Skeletal muscle tissue (tissue), 4 donors: Measurements from ENCODE around the gene OR1L4. TPM values are rescaled to one million over a fixed set of nuclear protein-coding genes. Genes with fewer than 3 reads are reported as not detected.

Experiments
- H3K27ac ChIP-seq: one replicate; pipeline ENCODE4 v1.7.0; 2013; ENCODE audit warnings: mild to moderate bottlenecking, low read depth, low read length, inconsistent platforms
- H3K27me3 ChIP-seq, 3 donors: one replicate each; pipeline ENCODE4 v1.7.0; 2013; ENCODE audit warnings: low read length in 3 of 3; ENCODE audit not compliant: control insufficient read depth in 3 of 3, insufficient read depth in 3 of 3
- H3K36me3 ChIP-seq, 3 donors: one replicate each; pipeline ENCODE4 v1.7.0; 2013; ENCODE audit warnings: low read length in 3 of 3; ENCODE audit not compliant: control insufficient read depth in 3 of 3, insufficient read depth in 3 of 3
- H3K4me1 ChIP-seq, 3 donors: one replicate each; pipeline ENCODE4 v1.7.0; 2013; ENCODE audit warnings: low read length in 3 of 3, mild to moderate bottlenecking in 3 of 3; ENCODE audit not compliant: control insufficient read depth in 3 of 3, insufficient read depth in 3 of 3
- H3K4me3 ChIP-seq, 3 donors: one replicate each; pipeline ENCODE4 v1.7.0; 2013; ENCODE audit warnings: low read length in 3 of 3
- H3K9ac ChIP-seq, 3 donors: one replicate each; pipeline ENCODE4 v1.7.0; 2013; ENCODE audit warnings: low read length in 3 of 3, mild to moderate bottlenecking in 3 of 3, moderate library complexity in 2 of 3, low read depth in 1 of 3
- H3K9me3 ChIP-seq, 3 donors: one replicate each; pipeline ENCODE4 v1.7.0; 2013; ENCODE audit warnings: low read length in 3 of 3; ENCODE audit not compliant: control insufficient read depth in 3 of 3
- total RNA-seq: library from RNA; depleted of rRNA; stranded (reverse); fragments of >200 nt; gene quantifications from one replicate; pipeline ENCODE4 v1.2.3, GENCODE V29; 2014
- donor health status: Osteomylitis.

OR1L4 gene, protein sequence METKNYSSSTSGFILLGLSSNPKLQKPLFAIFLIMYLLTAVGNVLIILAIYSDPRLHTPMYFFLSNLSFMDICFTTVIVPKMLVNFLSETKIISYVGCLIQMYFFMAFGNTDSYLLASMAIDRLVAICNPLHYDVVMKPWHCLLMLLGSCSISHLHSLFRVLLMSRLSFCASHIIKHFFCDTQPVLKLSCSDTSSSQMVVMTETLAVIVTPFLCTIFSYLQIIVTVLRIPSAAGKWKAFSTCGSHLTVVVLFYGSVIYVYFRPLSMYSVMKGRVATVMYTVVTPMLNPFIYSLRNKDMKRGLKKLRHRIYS
- not detected for total RNA-seq

DNA sequence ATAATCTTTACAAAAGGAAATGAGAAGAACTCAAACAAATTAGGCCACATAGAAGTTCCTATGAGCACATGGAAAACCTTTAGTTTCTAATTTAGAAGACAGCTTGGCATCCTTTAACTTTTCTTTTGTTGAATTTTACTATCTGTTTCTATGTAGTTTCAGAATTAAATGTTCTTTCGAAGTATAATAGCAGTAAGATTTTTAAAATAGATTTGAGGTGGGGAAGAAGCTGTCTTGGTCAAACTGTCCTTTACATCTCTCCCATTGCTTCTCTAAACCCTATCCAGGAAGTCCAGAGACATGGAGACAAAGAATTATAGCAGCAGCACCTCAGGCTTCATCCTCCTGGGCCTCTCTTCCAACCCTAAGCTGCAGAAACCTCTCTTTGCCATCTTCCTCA lies at the start of gene OR1L4:
Gene OR1L4 (plus strand): TSS at position 301 of the 400 bp plus-strand sequence. CDS start 0 bp downstream, at position 301.
- Histone ChIP-seq H3K27me3 (no peaks in the 10 kb centered on the region), H3K9ac (no peak within 1 kb of the TSS), H3K4me1 (no peaks in the 10 kb centered on the region)

DNA sequence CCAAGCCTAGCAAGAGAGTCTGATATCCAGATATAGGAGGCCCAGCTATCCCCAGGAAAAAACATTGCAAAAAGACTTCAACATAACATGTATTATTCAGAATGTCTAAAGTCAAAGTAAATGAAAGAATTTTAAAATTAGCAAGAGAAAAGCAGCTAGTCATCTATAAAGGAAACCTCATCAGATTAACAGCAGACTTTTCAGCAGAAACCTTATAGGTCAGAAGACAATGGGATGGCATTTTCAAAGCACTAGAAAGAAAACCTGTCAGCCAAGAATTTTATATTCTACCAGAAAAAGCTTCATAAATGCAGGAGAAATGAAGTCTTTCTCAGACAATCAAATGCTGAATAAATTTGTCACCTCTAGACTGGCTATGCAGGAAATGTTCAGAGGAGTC lies 38.9 kb upstream of the OR1L4 start:
- H3K4me1 ChIP-seq: no peaks in the 10 kb centered on the region
- H3K9ac ChIP-seq: no peak overlapping the region
- H3K27ac ChIP-seq: no peak overlapping the region
- no peak overlapping the region for H3K4me3 ChIP-seq
- peaks cover 0 to 4% (median 2%) of the 10 kb centered on the region in 3 donors for H3K9me3 ChIP-seq
- no peaks in the 10 kb centered on the region for H3K27me3 ChIP-seq
- H3K36me3 ChIP-seq: no peaks in the 10 kb centered on the region

More for the DNA sequence above, at the start of gene OR1L4:
- Histone ChIP-seq H3K36me3 (no peaks in the 10 kb centered on the region), H3K27ac (no peak within 1 kb of the TSS), H3K9me3 (peaks cover 13 to 17% (median 14%) of the 10 kb centered on the region in 3 donors), H3K4me3 (no peak within 1 kb of the TSS)

DNA sequence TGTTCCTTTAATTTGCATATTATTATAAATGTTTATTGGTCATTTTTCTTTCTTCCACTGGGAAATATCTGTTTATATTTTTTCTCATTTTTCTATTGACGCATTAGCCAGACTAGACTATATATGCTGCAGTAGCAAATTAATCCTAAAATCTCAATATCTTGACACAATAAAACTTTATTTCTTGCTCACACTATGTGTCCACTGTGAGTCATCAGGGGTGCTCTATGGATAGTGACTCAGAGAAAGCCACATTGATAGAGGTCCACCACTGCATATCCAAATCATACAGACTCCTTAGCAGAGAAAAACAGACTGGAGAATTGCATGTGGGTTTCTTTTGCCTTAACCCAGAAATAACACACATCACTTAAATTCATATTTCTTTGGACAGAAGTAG lies 28.1 kb upstream of the OR1L4 start:
- H3K4me3 ChIP-seq: no peak overlapping the region
- H3K27ac ChIP-seq: no peak overlapping the region
- no peak overlapping the region for H3K9ac ChIP-seq
- no peaks in the 10 kb centered on the region for H3K4me1 ChIP-seq
- H3K9me3 ChIP-seq: peaks cover 0 to 4% (median 2%) of the 10 kb centered on the region in 3 donors
- H3K36me3 ChIP-seq: no peaks in the 10 kb centered on the region
- H3K27me3 ChIP-seq: no peaks in the 10 kb centered on the region

DNA sequence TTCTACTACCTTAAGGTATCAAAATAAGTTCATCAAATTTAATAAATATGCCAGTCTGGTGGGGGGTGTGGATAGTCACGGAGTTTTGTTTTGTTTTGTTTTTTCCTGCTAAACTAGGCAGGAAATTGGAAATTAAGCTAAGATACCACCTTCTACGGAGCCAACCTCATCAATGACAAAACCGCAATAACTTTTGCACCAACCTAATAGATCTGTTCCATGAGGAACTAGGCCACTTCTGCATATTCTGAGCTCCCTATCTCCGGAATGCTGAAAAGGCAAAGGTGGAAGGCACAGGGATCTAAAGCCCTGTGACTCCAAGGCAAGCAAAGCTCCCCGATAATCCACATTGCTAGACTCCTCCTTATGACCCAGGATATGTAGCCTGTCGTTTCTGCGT lies 5.8 kb upstream of the OR1L4 start:
- Histone ChIP-seq H3K9me3 (peaks cover 0 to 6% (median 2%) of the 10 kb centered on the region in 3 donors), H3K4me3 (no peak overlapping the region), H3K36me3 (no peaks in the 10 kb centered on the region), H3K4me1 (no peaks in the 10 kb centered on the region), H3K9ac (no peak overlapping the region), H3K27me3 (no peaks in the 10 kb centered on the region), H3K27ac (no peak overlapping the region)

DNA sequence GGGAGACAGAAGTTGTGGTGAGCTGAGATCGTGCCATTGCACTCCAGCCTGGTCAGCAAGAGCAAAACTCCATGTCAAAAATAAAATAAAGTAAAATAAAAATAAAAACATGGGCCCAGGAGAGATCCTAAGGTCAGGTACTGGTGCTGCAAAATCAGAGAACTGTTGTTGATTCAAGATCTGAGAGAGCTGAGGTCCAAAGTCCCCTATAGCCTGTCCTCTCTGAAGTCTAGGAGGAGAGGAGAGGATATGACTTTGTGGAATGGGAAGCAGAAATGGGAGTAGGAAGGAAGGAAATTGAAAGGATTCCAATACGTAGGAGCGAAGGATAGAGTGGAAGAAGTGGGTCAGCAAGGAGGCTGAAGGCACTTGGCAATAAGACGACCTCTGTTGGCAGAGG lies 4.6 kb upstream of the OR1L4 start:
- Histone ChIP-seq H3K27me3 (no peaks in the 10 kb centered on the region), H3K9me3 (peaks cover 0 to 6% (median 6%) of the 10 kb centered on the region in 3 donors), H3K4me1 (no peaks in the 10 kb centered on the region), H3K9ac (no peak overlapping the region), H3K4me3 (no peak overlapping the region), H3K36me3 (no peaks in the 10 kb centered on the region), H3K27ac (no peak overlapping the region)

DNA sequence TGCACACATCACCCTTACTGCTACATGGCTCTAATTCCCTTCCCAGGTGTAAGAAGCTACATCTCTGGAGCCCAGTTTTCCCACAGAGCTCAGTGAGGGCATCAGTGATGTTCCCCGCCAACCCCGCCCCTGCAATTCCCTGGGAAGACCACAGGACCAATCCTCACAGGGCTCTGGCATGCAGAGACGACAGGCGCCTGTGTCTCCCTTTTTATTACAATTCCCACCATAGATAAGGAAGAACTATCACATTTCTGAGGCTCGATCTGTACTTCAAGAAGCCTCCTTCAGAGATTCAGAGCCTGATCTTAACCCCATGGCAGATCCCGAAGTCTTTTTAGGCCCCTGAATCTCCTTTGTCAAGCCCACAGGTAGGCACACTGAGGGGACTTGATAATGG lies 18.2 kb downstream of the OR1L4 start, which contains the start of gene OR1L6:
Gene OR1L6 (plus strand): TSS at position 301 of the 400 bp plus-strand sequence. CDS start 7,545 bp downstream, outside the sequence.
- Histone ChIP-seq H3K9ac (no peak within 1 kb of the TSS), H3K27ac (no peak within 1 kb of the TSS), H3K27me3 (no peaks in the 10 kb centered on the region), H3K4me3 (no peak within 1 kb of the TSS), H3K4me1 (no peaks in the 10 kb centered on the region), H3K36me3 (no peaks in the 10 kb centered on the region), H3K9me3 (peaks cover 3% of the 10 kb centered on the region in 3 donors)

DNA sequence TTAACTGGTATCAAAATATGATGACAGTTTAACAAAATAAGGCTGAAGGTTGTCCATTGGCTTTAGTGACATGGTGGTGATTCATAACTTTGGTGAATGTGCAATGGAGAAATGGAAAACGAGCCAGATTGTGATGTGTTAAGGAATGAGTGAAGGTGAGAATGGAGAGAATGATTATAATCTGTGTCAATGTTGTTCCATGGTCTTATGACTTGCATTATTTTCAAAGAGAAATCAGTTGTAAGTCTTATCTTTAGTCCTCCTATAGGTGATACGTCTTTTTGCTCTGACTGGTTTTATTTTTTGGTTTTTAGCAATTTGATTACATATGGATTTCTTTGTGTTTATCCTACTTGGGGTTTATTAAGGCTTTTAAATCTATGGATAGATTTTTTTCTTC lies 31.0 kb downstream of the OR1L4 start:
- Histone ChIP-seq H3K4me1 (no peaks in the 10 kb centered on the region), H3K36me3 (peaks cover 0 to 2% (median 0%) of the 10 kb centered on the region in 3 donors), H3K4me3 (no peak overlapping the region), H3K27me3 (no peaks in the 10 kb centered on the region), H3K9ac (no peak overlapping the region), H3K9me3 (no peaks in the 10 kb centered on the region), H3K27ac (no peak overlapping the region)

DNA sequence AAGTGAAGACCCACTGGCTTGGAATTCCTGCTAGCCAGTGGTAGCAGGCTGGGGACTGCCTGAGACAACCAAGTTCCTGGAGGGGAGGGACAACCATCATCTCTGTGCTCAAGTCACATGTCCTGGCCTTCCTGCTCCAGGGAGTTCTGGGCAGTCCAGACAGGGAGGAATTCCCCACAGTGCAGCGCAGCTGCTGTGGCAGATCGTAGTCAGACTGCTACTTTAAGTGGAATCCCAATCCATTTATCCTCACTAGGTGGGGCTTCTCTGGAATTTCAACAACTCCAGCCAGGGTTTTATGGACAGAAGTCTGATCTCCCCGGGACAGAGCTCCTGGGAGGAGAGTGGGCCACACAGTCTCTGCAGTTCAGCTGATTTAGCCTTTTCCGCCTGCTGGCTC lies 44.0 kb downstream of the OR1L4 start:
- Histone ChIP-seq H3K4me1 (no peaks in the 10 kb centered on the region), H3K9me3 (peaks cover 0 to 9% (median 0%) of the 10 kb centered on the region in 3 donors), H3K27ac (no peak overlapping the region), H3K27me3 (no peaks in the 10 kb centered on the region), H3K9ac (no peak overlapping the region), H3K36me3 (peaks cover 0 to 3% (median 0%) of the 10 kb centered on the region in 3 donors), H3K4me3 (no peak overlapping the region)

Other genes with a start within 250 kb of the OR1L4 start
- not detected for gene OR1J1, start 246.1 kb upstream of the OR1L4 start, total RNA-seq
- not detected for gene OR1J2, start 213.2 kb upstream of the OR1L4 start, total RNA-seq
- gene OR1J4, start 204.8 kb upstream of the OR1L4 start, total RNA-seq: not detected
- not detected for gene OR1N1, start 196.7 kb upstream of the OR1L4 start, total RNA-seq
- not detected for gene OR1N2, start 170.9 kb upstream of the OR1L4 start, total RNA-seq
- not detected for gene OR1L8, start 140.6 kb upstream of the OR1L4 start, total RNA-seq
- not detected for gene OR1Q1, start 109.3 kb upstream of the OR1L4 start, total RNA-seq
- gene OR1B1, start 66.4 kb upstream of the OR1L4 start, total RNA-seq: 0.52 TPM
- not detected for gene OR1L1, start 62.3 kb upstream of the OR1L4 start, total RNA-seq
- gene OR1L3, start 48.9 kb upstream of the OR1L4 start, total RNA-seq: not detected
- not detected for gene OR1L6, start 18.3 kb downstream of the OR1L4 start, total RNA-seq
- not detected for gene OR5C1, start 64.9 kb downstream of the OR1L4 start, total RNA-seq
- gene OR1K1, start 76.1 kb downstream of the OR1L4 start, total RNA-seq: not detected
- gene PDCL, start 104.6 kb downstream of the OR1L4 start, total RNA-seq: 23.5 TPM
- gene RC3H2, start 181.4 kb downstream of the OR1L4 start, total RNA-seq: 35.5 TPM
- 20.4 TPM for gene ZBTB6, start 189.3 kb downstream of the OR1L4 start, total RNA-seq
- gene ZBTB26, start 207.5 kb downstream of the OR1L4 start, total RNA-seq: 3.7 TPM
- 55.8 TPM for gene RABGAP1, start 217.0 kb downstream of the OR1L4 start, total RNA-seq